Fibroblast of lung (primary cell): ENCODE results near the gene GRIA2.

Source experiments
- EZH2 ChIP-seq: IDR thresholded peaks from 2 replicates; pipeline ENCODE4 v1.5.1; 2012; ENCODE audit warnings: low read length, control low read depth, mild to moderate bottlenecking; ENCODE audit errors: missing control alignments
- TF ChIP-seq, protein P1 (sequence below), 2 donors: IDR thresholded peaks in 1 of 2; conservative IDR thresholded peaks in 1 of 2; 1 replicate in 1 of 2; 2 replicates in 1 of 2; pipeline ENCODE4 v1.5.1; 2011 to 2012; ENCODE audit warnings: low read length in 2 of 2, control low read depth in 1 of 2, inconsistent platforms in 1 of 2, low read depth in 1 of 2, mild to moderate bottlenecking in 1 of 2

DNA sequence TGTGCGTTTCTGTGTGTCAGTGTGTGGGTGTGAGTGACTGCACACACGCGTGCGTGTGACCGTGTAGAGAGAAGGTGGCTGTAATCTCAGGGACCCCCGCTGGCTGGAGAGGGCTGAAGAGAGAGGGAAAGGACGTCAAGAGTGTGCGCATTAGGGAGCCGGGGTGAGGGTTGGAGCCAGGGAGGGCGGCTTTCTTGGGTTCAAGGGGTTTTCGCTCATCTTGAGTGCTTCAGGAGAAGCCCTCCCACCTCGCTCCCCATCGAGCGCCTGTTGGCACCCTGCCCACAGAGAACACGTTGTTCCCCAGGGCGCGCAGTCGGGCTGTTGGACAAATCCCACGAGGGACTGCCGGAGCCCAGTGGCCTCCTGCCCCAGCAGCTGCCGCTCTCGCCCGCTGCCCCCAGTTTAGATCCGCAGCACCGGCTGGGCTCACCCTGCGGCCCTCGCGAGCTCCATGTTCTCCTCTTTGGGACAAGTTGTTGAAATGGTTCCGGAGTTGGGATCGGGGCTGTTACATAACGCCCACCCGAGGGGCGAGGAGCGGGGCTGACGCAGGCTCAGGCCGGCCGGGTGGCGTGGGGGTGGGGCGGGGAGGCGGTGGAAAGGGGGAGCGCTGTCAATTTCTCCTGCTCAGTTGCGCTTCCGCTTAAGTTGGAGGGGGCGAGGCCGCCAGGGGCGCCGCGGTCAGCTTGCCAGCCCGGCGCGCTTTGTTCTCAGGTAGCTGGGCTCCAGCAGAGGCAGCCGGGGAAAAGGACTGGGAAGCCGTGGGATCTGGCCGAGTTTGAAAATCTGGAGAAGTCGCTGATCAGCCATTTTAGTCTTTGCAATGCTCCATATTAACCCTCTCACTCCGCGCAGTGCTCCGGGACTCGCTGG lies 1.6 kb downstream of the GRIA2 start:
- TF ChIP-seq EZH2: no peak
- TF ChIP-seq, protein P1, sequence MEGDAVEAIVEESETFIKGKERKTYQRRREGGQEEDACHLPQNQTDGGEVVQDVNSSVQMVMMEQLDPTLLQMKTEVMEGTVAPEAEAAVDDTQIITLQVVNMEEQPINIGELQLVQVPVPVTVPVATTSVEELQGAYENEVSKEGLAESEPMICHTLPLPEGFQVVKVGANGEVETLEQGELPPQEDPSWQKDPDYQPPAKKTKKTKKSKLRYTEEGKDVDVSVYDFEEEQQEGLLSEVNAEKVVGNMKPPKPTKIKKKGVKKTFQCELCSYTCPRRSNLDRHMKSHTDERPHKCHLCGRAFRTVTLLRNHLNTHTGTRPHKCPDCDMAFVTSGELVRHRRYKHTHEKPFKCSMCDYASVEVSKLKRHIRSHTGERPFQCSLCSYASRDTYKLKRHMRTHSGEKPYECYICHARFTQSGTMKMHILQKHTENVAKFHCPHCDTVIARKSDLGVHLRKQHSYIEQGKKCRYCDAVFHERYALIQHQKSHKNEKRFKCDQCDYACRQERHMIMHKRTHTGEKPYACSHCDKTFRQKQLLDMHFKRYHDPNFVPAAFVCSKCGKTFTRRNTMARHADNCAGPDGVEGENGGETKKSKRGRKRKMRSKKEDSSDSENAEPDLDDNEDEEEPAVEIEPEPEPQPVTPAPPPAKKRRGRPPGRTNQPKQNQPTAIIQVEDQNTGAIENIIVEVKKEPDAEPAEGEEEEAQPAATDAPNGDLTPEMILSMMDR (conservative IDR thresholded peaks at IDR 0.05 in 1 of 2, IDR thresholded peaks at IDR 0.05 in 1 of 2; ENCODE audit: low read depth in 1 of 2, low read length in 2 of 2): no peak
